ENCODE data around the gene EDC3.

DNA sequence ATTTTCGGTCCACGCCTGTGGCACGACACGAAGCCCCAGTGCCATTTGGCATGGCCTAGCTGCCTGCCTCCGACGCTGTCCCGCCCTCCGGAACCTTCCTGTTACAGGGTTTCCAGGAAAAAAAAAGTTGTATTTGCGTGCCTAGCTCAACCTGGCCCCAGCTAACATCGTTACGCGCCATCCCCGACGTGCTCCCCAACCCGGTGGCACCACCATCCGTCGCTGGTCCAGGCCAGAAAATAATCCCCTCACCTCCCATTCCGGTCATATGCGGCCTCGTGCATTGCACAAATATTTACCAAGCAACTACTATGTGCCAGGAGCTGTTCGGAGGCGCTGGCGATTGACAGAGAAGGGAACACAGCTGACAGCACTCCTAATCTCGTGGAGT lies 30.9 kb upstream of the EDC3 start:
- TF ChIP-seq POLR2AphosphoS5 (IDR thresholded peaks at IDR 0.05; ENCODE audit: low read depth): no peak
- peak; percentile 15 for TF ChIP-seq EZH2 (IDR thresholded peaks at IDR 0.05; ENCODE audit: low read depth, unreplicated experiment)
- TF ChIP-seq, protein P1, sequence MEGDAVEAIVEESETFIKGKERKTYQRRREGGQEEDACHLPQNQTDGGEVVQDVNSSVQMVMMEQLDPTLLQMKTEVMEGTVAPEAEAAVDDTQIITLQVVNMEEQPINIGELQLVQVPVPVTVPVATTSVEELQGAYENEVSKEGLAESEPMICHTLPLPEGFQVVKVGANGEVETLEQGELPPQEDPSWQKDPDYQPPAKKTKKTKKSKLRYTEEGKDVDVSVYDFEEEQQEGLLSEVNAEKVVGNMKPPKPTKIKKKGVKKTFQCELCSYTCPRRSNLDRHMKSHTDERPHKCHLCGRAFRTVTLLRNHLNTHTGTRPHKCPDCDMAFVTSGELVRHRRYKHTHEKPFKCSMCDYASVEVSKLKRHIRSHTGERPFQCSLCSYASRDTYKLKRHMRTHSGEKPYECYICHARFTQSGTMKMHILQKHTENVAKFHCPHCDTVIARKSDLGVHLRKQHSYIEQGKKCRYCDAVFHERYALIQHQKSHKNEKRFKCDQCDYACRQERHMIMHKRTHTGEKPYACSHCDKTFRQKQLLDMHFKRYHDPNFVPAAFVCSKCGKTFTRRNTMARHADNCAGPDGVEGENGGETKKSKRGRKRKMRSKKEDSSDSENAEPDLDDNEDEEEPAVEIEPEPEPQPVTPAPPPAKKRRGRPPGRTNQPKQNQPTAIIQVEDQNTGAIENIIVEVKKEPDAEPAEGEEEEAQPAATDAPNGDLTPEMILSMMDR (conservative IDR thresholded peaks at IDR 0.05; ENCODE audit: low read depth in 2 of 2): no peak
- no peak for TF ChIP-seq CREB1 (CRISPR knock-in tag; IDR thresholded peaks at IDR 0.05; ENCODE audit: low read depth)
- TF ChIP-seq JUNB (IDR thresholded peaks at IDR 0.05; ENCODE audit: unreplicated experiment): no peak

Measured in GM23338 (cell line).